ENCODE data around the gene PTPRG. TPM values are rescaled to one million over a fixed set of nuclear protein-coding genes. Genes with fewer than 3 reads are reported as not detected.
A peak's percentile ranks its signal among the peaks of the same experiment; 100 is the strongest.

The PTPRG gene
- total RNA-seq, 2 donors from 2014 or later, result 76.5 to 108 TPM

DNA sequence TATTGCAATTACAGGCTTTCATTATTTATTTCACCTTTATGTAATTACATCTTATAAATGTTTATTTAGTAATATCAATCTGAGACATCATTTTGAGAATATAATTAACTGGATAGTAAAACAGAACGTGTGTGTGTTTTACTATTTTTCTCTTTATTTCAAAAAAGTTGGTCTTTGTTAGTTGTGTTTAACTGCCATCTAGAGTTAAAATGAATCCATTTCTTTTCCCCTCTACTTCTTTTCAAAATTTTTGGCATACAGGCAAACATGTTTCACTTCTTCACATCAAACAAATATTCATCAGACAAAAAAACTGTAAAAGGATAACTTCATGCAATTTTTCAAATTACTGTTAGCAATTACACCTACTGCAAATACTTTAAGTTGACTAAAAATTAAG is 750.8 kb downstream of the PTPRG start:
- H3K4me3 Mint-ChIP-seq, result no peak overlapping the region
- no peaks in the 10 kb centered on the region for H3K9me3 Mint-ChIP-seq
- Histone ChIP-seq H3K9ac (ENCODE audit: extremely low read depth, low read length, poor library complexity, severe bottlenecking) (no peak overlapping the region), H3K27ac (ENCODE audit: low read depth, low read length) (no peak overlapping the region), H3K36me3 (ENCODE audit: control insufficient read depth, insufficient read depth, low read length) (no peaks in the 10 kb centered on the region), H3K4me3 (ENCODE audit: low read length) (no peak overlapping the region), H3K4me1 (ENCODE audit: control insufficient read depth, insufficient read depth, low read length) (no peaks in the 10 kb centered on the region), H3K27me3 (ENCODE audit: control insufficient read depth, insufficient read depth, low read length, poor library complexity, severe bottlenecking) (no peaks in the 10 kb centered on the region), H3K9me3 (ENCODE audit: control insufficient read depth, low read length) (no peaks in the 10 kb centered on the region)
- no peaks in the 10 kb centered on the region for H3K27me3 Mint-ChIP-seq (ENCODE audit: insufficient read depth)
- no peak for DNase-seq
- no peaks in the 10 kb centered on the region for H3K36me3 Mint-ChIP-seq (ENCODE audit: low read depth)
- no peaks in the 10 kb centered on the region for H3K4me1 Mint-ChIP-seq
- WGBS, 2 experiments (ENCODE audit: insufficient coverage in 1 of 2, insufficient read length in 1 of 2), result no CpG with 5 or more reads among the region's 1 CpG
- TF ChIP-seq, protein P1, sequence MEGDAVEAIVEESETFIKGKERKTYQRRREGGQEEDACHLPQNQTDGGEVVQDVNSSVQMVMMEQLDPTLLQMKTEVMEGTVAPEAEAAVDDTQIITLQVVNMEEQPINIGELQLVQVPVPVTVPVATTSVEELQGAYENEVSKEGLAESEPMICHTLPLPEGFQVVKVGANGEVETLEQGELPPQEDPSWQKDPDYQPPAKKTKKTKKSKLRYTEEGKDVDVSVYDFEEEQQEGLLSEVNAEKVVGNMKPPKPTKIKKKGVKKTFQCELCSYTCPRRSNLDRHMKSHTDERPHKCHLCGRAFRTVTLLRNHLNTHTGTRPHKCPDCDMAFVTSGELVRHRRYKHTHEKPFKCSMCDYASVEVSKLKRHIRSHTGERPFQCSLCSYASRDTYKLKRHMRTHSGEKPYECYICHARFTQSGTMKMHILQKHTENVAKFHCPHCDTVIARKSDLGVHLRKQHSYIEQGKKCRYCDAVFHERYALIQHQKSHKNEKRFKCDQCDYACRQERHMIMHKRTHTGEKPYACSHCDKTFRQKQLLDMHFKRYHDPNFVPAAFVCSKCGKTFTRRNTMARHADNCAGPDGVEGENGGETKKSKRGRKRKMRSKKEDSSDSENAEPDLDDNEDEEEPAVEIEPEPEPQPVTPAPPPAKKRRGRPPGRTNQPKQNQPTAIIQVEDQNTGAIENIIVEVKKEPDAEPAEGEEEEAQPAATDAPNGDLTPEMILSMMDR (conservative IDR thresholded peaks at IDR 0.05), result no peak
- H3K27ac Mint-ChIP-seq, result no peak overlapping the region

DNA sequence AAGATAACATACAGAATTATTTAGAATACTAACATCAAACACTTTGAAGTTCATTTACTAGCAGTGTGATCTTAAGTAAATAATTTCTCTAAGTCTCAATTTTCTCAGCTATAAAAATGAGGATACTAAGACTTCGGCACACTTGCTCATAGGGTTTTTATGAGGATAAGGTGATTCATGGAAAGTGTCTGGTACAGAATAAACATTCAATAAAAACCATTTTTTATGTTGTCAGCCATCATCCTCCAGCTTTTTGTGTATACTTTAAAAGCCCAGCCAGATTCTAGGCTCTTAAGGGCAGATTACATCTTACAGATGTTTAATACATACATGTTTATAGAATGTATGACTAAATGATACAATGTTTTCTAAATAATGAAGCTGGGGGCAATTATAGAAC is 755.2 kb downstream of the PTPRG start:
- no peak overlapping the region for H3K4me3 Mint-ChIP-seq
- H3K9me3 Mint-ChIP-seq, result peaks cover 9% of the 10 kb centered on the region
- WGBS, 2 experiments (ENCODE audit: insufficient coverage in 1 of 2, insufficient read length in 1 of 2), result 100% methylated on average over 1 of the region's 1 CpG; no CpG with 5 or more reads in 1 of the 2 experiments
- H3K4me1 Mint-ChIP-seq, result no peaks in the 10 kb centered on the region
- no peak overlapping the region for H3K27ac Mint-ChIP-seq
- H3K36me3 Mint-ChIP-seq (ENCODE audit: low read depth), result no peaks in the 10 kb centered on the region
- H3K9ac ChIP-seq (ENCODE audit: extremely low read depth, low read length, poor library complexity, severe bottlenecking), result no peak overlapping the region
- H3K27me3 Mint-ChIP-seq (ENCODE audit: insufficient read depth), result no peaks in the 10 kb centered on the region
- H3K4me1 ChIP-seq (ENCODE audit: control insufficient read depth, insufficient read depth, low read length), result no peaks in the 10 kb centered on the region
- H3K9me3 ChIP-seq (ENCODE audit: control insufficient read depth, low read length), result peaks cover 7% of the 10 kb centered on the region
- DNase-seq, result no peak
- H3K36me3 ChIP-seq (ENCODE audit: control insufficient read depth, insufficient read depth, low read length), result no peaks in the 10 kb centered on the region
- no peak overlapping the region for H3K27ac ChIP-seq (ENCODE audit: low read depth, low read length)
- TF ChIP-seq, protein P1 (conservative IDR thresholded peaks at IDR 0.05), result no peak
- no peaks in the 10 kb centered on the region for H3K27me3 ChIP-seq (ENCODE audit: control insufficient read depth, insufficient read depth, low read length, poor library complexity, severe bottlenecking)
- H3K4me3 ChIP-seq (ENCODE audit: low read length), result no peak overlapping the region

DNA sequence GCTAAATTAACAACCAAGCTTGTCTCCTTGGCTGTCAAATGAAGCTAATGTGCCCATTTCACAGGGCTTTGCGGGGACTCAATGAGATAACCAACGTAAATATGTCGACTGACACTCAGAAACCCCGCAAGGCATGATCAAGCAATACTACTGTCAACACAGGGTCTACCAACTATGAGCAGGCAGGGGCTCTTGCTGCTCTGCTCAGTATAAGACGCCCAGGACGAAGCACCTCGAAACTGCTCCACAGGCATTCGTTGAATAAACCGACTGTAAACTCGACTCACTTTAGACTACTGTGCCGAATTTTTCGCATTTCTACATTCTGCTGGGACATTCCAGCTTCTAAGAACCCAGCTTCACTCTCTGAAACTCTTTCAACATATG is 757.0 kb downstream of the PTPRG start:
- H3K4me3 ChIP-seq (ENCODE audit: low read length), result peak overlapping the region; percentile 95
- peak overlapping the region; percentile 73 for H3K9ac ChIP-seq (ENCODE audit: extremely low read depth, low read length, poor library complexity, severe bottlenecking)
- H3K27me3 Mint-ChIP-seq (ENCODE audit: insufficient read depth), result no peaks in the 10 kb centered on the region

More for the DNA sequence above, 757.0 kb downstream of the PTPRG start:
- Histone ChIP-seq H3K9me3 (ENCODE audit: control insufficient read depth, low read length) (peaks cover 7% of the 10 kb centered on the region), H3K27me3 (ENCODE audit: control insufficient read depth, insufficient read depth, low read length, poor library complexity, severe bottlenecking) (no peaks in the 10 kb centered on the region), H3K36me3 (ENCODE audit: control insufficient read depth, insufficient read depth, low read length) (peaks cover 15% of the 10 kb centered on the region), H3K4me1 (ENCODE audit: control insufficient read depth, insufficient read depth, low read length) (no peaks in the 10 kb centered on the region), H3K27ac (ENCODE audit: low read depth, low read length) (peak overlapping the region; percentile 33)
- peak overlapping the region; percentile 78 for H3K4me3 Mint-ChIP-seq
- peaks cover 9% of the 10 kb centered on the region for H3K9me3 Mint-ChIP-seq
- WGBS, 2 experiments (ENCODE audit: insufficient coverage in 1 of 2, insufficient read length in 1 of 2), result 31 to 32% methylated on average over 7 to 12 of the region's 12 CpGs
- no peaks in the 10 kb centered on the region for H3K4me1 Mint-ChIP-seq
- DNase-seq, result no peak
- H3K36me3 Mint-ChIP-seq (ENCODE audit: low read depth), result no peaks in the 10 kb centered on the region
- peak overlapping the region; percentile 92 for H3K27ac Mint-ChIP-seq
- TF ChIP-seq, protein P1 (conservative IDR thresholded peaks at IDR 0.05), result no peak
